Daoy (cell line): ENCODE results near the gene AAMDC. TPM values are rescaled to one million over a fixed set of nuclear protein-coding genes. Genes with fewer than 3 reads are reported as not detected.
"Not testable (repeated sequence)": the region's sequence is repeated elsewhere in the genome, so short reads cannot be mapped to it uniquely, and the experiment has no call there.

Experiments used
- DNase-seq: peaks from one replicate; pipeline ENCODE4 v3.0.0-alpha.2; 2015; ENCODE audit warnings: low read depth
- total RNA-seq: library from RNA; depleted of rRNA; stranded (reverse); fragments of >200 nt; shearing (Covaris generic); gene quantifications from 2 replicates; pipeline ENCODE4 v1.2.3, GENCODE V29; 2014; rRNA removed

AAMDC gene
- total RNA-seq, 1 experiment from 2014 or later = 15.1 TPM

GRCh38 chr11:77884829-77885190 is 63.9 kb downstream of the AAMDC start:
- DNase-seq = no peak

GRCh38 chr11:77886401-77886800 is 65.5 kb downstream of the AAMDC start:
- no peak for DNase-seq

- not testable (repeated sequence) for DNase-seq
These were observed 68.1 kb downstream of the AAMDC start for GRCh38 chr11:77889045-77889444.

GRCh38 chr11:77890100-77890614 is 69.2 kb downstream of the AAMDC start:
- DNase-seq = not testable (repeated sequence)

- DNase-seq = not testable (repeated sequence)
These were observed 69.7 kb downstream of the AAMDC start for GRCh38 chr11:77890619-77891056.

GRCh38 chr11:77891256-77891655 is 70.3 kb downstream of the AAMDC start:
- DNase-seq = peak; percentile 35

- DNase-seq = not testable (repeated sequence)
These were observed 70.8 kb downstream of the AAMDC start for GRCh38 chr11:77891703-77892102.

GRCh38 chr11:77894949-77895348 is 74.0 kb downstream of the AAMDC start:
- not testable (repeated sequence) for DNase-seq

- DNase-seq = no peak
These were observed 87.9 kb downstream of the AAMDC start for GRCh38 chr11:77908835-77909234.

- DNase-seq = no peak
These were observed 88.3 kb downstream of the AAMDC start for GRCh38 chr11:77909277-77909676.

GRCh38 chr11:77910828-77911227 is 89.9 kb downstream of the AAMDC start:
- DNase-seq = not testable (repeated sequence)

GRCh38 chr11:77913608-77914306 is 92.8 kb downstream of the AAMDC start:
- DNase-seq = not testable (repeated sequence)

GRCh38 chr11:77914307-77914791 is 93.4 kb downstream of the AAMDC start:
- peak; percentile 77 for DNase-seq

- not testable (repeated sequence) for DNase-seq
These were observed 96.8 kb downstream of the AAMDC start for GRCh38 chr11:77917713-77918112.

Other genes starting within 250 kb of the AAMDC start
- gene AQP11, start 231.2 kb upstream of the AAMDC start, total RNA-seq = 0.06 and 0.23 TPM in 2 replicates
- gene CLNS1A, start 183.3 kb upstream of the AAMDC start, total RNA-seq = 236 and 286 TPM in 2 replicates
- 13.2 and 27.5 TPM in 2 replicates for gene RSF1, start 422 bp upstream of the AAMDC start, total RNA-seq
- 35.9 and 55.1 TPM in 2 replicates for gene INTS4, start 173.5 kb downstream of the AAMDC start, total RNA-seq
- gene KCTD14, start 202.1 kb downstream of the AAMDC start, total RNA-seq = 8.4 and 9.9 TPM in 2 replicates
- gene THRSP, start 242.7 kb downstream of the AAMDC start, total RNA-seq = not detected in 2 replicates